Panc1 (cell line): ENCODE results near the gene AMZ1. TPM values are rescaled to one million over a fixed set of nuclear protein-coding genes. Genes with fewer than 3 reads are reported as not detected.

Experiments
- ATAC-seq: fragments of 200-7000 bp; cut with Tn5 transposase; 2 replicates; pipeline ENCODE4 v1.9.1; 2020; ENCODE audit warnings: mild to moderate bottlenecking, moderate library complexity
- BruUV-seq: library from RNA; stranded (reverse); fragments of 400-500 nt; replicated peaks from 2 replicates; lab custom pipeline; 2021; lab: Mats Ljungman, UMichigan
- CTCF ChIA-PET: fragments of 300-600 bp; sonication (Branson Sonifier 250); formaldehyde crosslinking; loops from one replicate; lab custom pipeline; 2022; ENCODE audit warnings: antibody characterized with exemption; lab: Charles Lee
- POLR2A ChIA-PET: fragments of 300-600 bp; sonication (Branson Sonifier 250); formaldehyde crosslinking; loops from one replicate; lab custom pipeline; 2022; ENCODE audit warnings: antibody characterized with exemption; lab: Charles Lee
- DNase-seq: peaks from one replicate; pipeline ENCODE4 v3.0.0-alpha.2; 2010; ENCODE audit warnings: low read depth, low spot score
- H3K27ac ChIP-seq: 2 replicates; pipeline ENCODE4 v1.5.1; 2011; ENCODE audit warnings: mild to moderate bottlenecking, low read length, inconsistent platforms
- H3K27me3 ChIP-seq: fragments of 200-500 bp; sonication (Bioruptor generic); 2 replicates; pipeline ENCODE4 v1.6.0; 2014; ENCODE audit warnings: low read length, inconsistent platforms; ENCODE audit not compliant: control insufficient read depth, insufficient read depth
- H3K36me3 ChIP-seq: fragments of 200-500 bp; sonication (Bioruptor generic); 2 replicates; pipeline ENCODE4 v1.5.1; 2014; ENCODE audit warnings: inconsistent platforms, mild to moderate bottlenecking, low read length, moderate library complexity; ENCODE audit not compliant: control insufficient read depth, insufficient read depth
- H3K4me1 ChIP-seq: 2 replicates; pipeline ENCODE4 v1.5.1; 2011; ENCODE audit warnings: inconsistent platforms, mild to moderate bottlenecking, low read length, moderate library complexity; ENCODE audit not compliant: control insufficient read depth, insufficient read depth
- H3K4me3 ChIP-seq, 2 experiments: 2 replicates each; pipeline ENCODE4 v1.5.1; 2011 to 2012; ENCODE audit warnings: low read depth in 2 of 2, low read length in 2 of 2, mild to moderate bottlenecking in 2 of 2, inconsistent platforms in 1 of 2, moderate library complexity in 1 of 2
- H3K9me3 ChIP-seq: fragments of 200-500 bp; sonication (Bioruptor generic); 2 replicates; pipeline ENCODE4 v1.5.1; 2014; ENCODE audit warnings: low read depth, mild to moderate bottlenecking, inconsistent platforms, low read length, moderate library complexity; ENCODE audit not compliant: control insufficient read depth, insufficient read depth
- POLR2AphosphoS5 ChIP-seq: IDR thresholded peaks from 2 replicates; pipeline ENCODE4 v1.6.1; 2012; ENCODE audit warnings: mild to moderate bottlenecking, low read depth, low read length, moderate library complexity
- SIN3A ChIP-seq: IDR thresholded peaks from 2 replicates; pipeline ENCODE4 v1.6.1; 2012; ENCODE audit warnings: low read depth, mild to moderate bottlenecking, low read length, moderate library complexity, borderline replicate concordance; ENCODE audit not compliant: insufficient read depth
- TCF7L2 ChIP-seq: IDR thresholded peaks from 2 replicates; pipeline ENCODE4 v1.6.1; 2011; ENCODE audit warnings: mild to moderate bottlenecking, low read depth, low read length, inconsistent platforms
- in situ Hi-C: cut with HindIII; loops from 2 replicates; pipeline ENCODE4 v1.10.0; 2016; ENCODE audit warnings: low sequenced_read_pairs, low pct_unique_long_range_greater_than_20kb
- intact Hi-C: fragments of 100-400 bp; cut with micrococcal nuclease; formaldehyde crosslinking; loops from one replicate; pipeline ENCODE4 v1.10.0; 2022; ENCODE audit not compliant: unreplicated experiment
- total RNA-seq: library from RNA; stranded (reverse); gene quantifications from one replicate; pipeline ENCODE4 v1.2.1, GENCODE V29; 2021; ENCODE audit not compliant: unreplicated experiment
- TF ChIP-seq, protein P1 (sequence below), 2 experiments: IDR thresholded peaks; 2 replicates each; pipeline ENCODE4 v1.6.1; 2011 to 2012; ENCODE audit warnings: low read depth in 2 of 2, control low read depth in 1 of 2, low read length in 1 of 2, mild to moderate bottlenecking in 1 of 2, moderate library complexity in 1 of 2; ENCODE audit not compliant: insufficient read depth in 1 of 2
- TF ChIP-seq, protein P2 (sequence below): fragments of 450-650 bp; IDR thresholded peaks from 2 replicates; pipeline ENCODE4 v1.5.1; 2017; ENCODE audit warnings: mild to moderate bottlenecking

Gene AMZ1
- total RNA-seq, 1 experiment from 2014 or later, result 0.57 TPM

DNA sequence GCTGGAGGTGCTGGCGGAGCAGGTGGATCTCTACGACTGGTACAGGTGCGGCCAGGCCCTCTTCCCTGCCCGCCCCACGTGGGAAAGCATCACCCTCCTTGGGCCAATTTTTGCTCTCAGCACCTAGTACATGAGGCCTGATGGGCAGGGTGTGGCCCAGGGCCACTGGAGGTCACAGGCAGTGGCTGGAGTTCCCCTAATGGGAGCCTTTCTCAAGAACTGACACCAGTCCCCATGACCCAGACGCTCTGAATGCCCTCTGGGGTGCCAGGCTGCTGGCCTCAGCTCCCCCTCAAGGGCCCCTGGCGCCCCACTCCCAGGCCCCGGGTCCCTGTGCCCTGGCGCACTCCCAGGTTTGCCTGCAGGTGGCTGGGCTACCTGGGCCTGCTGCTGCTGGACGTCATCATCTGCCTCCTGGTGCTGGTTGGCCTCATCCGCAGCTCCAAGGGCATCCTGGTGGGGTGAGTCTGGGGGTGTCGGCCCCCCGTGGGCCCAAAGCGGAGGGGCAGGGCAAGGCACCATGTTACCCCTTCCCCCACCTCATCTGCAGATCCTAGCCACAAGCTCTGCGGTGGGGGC is 40.3 kb upstream of the AMZ1 start:
- ChIA-PET CTCF (no interaction called here), POLR2A (no interaction called here)
- Histone ChIP-seq H3K4me1 (peaks cover 30% of the 10 kb centered on the region), H3K36me3 (peaks cover 2% of the 10 kb centered on the region; the same call in 1 of the 2 replicates), H3K27ac (no peak overlapping the region), H3K27me3 (no peaks in the 10 kb centered on the region), H3K9me3 (no peaks in the 10 kb centered on the region), H3K4me3 (no peak overlapping the region)
- intact Hi-C loops, result no loop called here
- ATAC-seq (no peak), DNase-seq (no peak)
- TF ChIP-seq, protein P1, sequence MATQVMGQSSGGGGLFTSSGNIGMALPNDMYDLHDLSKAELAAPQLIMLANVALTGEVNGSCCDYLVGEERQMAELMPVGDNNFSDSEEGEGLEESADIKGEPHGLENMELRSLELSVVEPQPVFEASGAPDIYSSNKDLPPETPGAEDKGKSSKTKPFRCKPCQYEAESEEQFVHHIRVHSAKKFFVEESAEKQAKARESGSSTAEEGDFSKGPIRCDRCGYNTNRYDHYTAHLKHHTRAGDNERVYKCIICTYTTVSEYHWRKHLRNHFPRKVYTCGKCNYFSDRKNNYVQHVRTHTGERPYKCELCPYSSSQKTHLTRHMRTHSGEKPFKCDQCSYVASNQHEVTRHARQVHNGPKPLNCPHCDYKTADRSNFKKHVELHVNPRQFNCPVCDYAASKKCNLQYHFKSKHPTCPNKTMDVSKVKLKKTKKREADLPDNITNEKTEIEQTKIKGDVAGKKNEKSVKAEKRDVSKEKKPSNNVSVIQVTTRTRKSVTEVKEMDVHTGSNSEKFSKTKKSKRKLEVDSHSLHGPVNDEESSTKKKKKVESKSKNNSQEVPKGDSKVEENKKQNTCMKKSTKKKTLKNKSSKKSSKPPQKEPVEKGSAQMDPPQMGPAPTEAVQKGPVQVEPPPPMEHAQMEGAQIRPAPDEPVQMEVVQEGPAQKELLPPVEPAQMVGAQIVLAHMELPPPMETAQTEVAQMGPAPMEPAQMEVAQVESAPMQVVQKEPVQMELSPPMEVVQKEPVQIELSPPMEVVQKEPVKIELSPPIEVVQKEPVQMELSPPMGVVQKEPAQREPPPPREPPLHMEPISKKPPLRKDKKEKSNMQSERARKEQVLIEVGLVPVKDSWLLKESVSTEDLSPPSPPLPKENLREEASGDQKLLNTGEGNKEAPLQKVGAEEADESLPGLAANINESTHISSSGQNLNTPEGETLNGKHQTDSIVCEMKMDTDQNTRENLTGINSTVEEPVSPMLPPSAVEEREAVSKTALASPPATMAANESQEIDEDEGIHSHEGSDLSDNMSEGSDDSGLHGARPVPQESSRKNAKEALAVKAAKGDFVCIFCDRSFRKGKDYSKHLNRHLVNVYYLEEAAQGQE (IDR thresholded peaks at IDR 0.05; ENCODE audit: insufficient read depth in 1 of 2, low read depth in 2 of 2, low read length in 1 of 2), result no peak
- TF ChIP-seq, protein P2, sequence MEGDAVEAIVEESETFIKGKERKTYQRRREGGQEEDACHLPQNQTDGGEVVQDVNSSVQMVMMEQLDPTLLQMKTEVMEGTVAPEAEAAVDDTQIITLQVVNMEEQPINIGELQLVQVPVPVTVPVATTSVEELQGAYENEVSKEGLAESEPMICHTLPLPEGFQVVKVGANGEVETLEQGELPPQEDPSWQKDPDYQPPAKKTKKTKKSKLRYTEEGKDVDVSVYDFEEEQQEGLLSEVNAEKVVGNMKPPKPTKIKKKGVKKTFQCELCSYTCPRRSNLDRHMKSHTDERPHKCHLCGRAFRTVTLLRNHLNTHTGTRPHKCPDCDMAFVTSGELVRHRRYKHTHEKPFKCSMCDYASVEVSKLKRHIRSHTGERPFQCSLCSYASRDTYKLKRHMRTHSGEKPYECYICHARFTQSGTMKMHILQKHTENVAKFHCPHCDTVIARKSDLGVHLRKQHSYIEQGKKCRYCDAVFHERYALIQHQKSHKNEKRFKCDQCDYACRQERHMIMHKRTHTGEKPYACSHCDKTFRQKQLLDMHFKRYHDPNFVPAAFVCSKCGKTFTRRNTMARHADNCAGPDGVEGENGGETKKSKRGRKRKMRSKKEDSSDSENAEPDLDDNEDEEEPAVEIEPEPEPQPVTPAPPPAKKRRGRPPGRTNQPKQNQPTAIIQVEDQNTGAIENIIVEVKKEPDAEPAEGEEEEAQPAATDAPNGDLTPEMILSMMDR, result no peak
- TF ChIP-seq SIN3A (no peak), TCF7L2 (no peak), POLR2AphosphoS5 (no peak)
- BruUV-seq, result no TSS peak
- in situ Hi-C loops, result no loop called here

DNA sequence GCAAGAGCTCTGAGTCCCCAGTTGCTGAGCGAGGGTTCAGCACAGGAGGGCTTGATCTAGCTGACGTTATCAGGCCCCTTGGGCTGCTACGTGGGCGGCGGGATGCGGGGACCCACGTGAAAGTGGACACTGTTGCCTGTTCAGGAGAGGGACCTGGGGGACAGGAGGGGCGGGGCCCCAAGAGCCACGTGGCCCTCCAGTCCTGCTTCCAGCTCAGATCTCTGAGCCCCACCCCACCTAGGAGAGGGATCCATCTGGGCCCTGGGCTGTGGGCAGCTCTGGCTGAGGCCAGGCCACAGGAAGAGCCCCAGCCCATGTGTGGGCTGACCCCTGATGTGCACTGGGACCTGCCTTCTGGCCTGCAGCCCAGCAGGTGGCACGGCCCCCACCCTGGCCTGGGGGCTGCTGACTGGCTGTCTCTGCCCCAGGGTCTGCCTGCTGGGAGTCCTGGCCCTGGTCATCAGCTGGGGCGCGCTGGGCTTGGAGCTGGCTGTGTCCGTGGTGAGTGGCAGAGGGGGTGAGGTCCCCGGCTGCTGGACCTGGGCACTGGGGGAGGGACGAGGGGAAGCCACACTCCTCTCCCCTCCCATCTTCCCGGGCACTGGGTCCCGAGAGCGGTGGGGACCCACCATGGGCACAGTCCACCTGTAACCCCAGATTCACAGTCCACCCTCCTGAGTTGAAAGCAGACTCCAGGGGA is 38.7 kb upstream of the AMZ1 start:
- H3K36me3 ChIP-seq, result peaks cover 2% of the 10 kb centered on the region; the same call in 1 of the 2 replicates
- ChIA-PET CTCF (no interaction called here), POLR2A (no interaction called here)
- H3K27me3 ChIP-seq, result no peaks in the 10 kb centered on the region
- H3K27ac ChIP-seq, result no peak overlapping the region
- BruUV-seq, result no TSS peak
- H3K4me3 ChIP-seq, result no peak overlapping the region
- H3K4me1 ChIP-seq, result peaks cover 18% of the 10 kb centered on the region
- in situ Hi-C loops (no loop called here), intact Hi-C loops (no loop called here)
- DNase-seq (no peak), ATAC-seq (no peak)
- TF ChIP-seq, protein P1 (IDR thresholded peaks at IDR 0.05; ENCODE audit: insufficient read depth in 1 of 2, low read depth in 2 of 2, low read length in 1 of 2), result no peak
- TF ChIP-seq, protein P2, result no peak
- TF ChIP-seq SIN3A (no peak), POLR2AphosphoS5 (no peak), TCF7L2 (no peak)
- H3K9me3 ChIP-seq, result no peaks in the 10 kb centered on the region
